B cell (primary cell): ENCODE measurements around the gene EIPR1. TPM values are rescaled to one million over a fixed set of nuclear protein-coding genes. Genes with fewer than 3 reads are reported as not detected.

ENCODE experiments used
- ATAC-seq: fragments of 200-7000 bp; cut with Tn5 transposase; one replicate; pipeline ENCODE4 v1.10.0; 2021; ENCODE audit warnings: low read depth, mild to moderate bottlenecking, moderate number of reproducible peaks, moderate library complexity
- CTCF ChIA-PET: fragments of 350-600 bp; sonication (Branson Sonifier 250); formaldehyde crosslinking; loops from one replicate; lab custom pipeline; 2021; ENCODE audit warnings: antibody characterized with exemption, inconsistent platforms; lab: Charles Lee
- POLR2A ChIA-PET: fragments of 350-600 bp; sonication (Branson Sonifier 250); formaldehyde crosslinking; loops from one replicate; lab custom pipeline; 2021; ENCODE audit warnings: antibody characterized with exemption; lab: Charles Lee
- DNase-seq: peaks from one replicate; pipeline ENCODE4 v3.0.0; 2013
- H2AFZ ChIP-seq: 2 replicates; pipeline ENCODE4 v1.6.1; 2012; ENCODE audit warnings: mild to moderate bottlenecking, low read depth, low read length; ENCODE audit not compliant: insufficient read depth, poor library complexity, severe bottlenecking
- H3K27ac ChIP-seq, 2 donors: 1 replicate in 1 of 2; 2 replicates in 1 of 2; pipeline ENCODE4 v1.5.1; 2012 to 2013; ENCODE audit warnings: low read length in 2 of 2, mild to moderate bottlenecking in 2 of 2, moderate library complexity in 1 of 2
- H3K27me3 ChIP-seq, 4 experiments: fragments of 200-600 bp in 1 of 4; sonication (generic) in 1 of 4; replicated peaks in 1 of 4; 1 replicate in 2 of 4; 2 replicates in 2 of 4; pipeline versions ENCODE4 v1.6.1 to v1.7.0; 2013 to 2016; ENCODE audit warnings: low read length in 3 of 4, mild to moderate bottlenecking in 2 of 4, mixed read lengths in 1 of 4, moderate library complexity in 1 of 4; ENCODE audit not compliant: insufficient read depth in 4 of 4, control insufficient read depth in 3 of 4; ENCODE audit errors: control extremely low read depth in 1 of 4
- H3K36me3 ChIP-seq, 2 experiments: replicated peaks in 1 of 2; 1 replicate in 1 of 2; 2 replicates in 1 of 2; pipeline versions ENCODE4 v1.6.1 to v1.7.1; 2013; ENCODE audit warnings: low read length in 1 of 2; ENCODE audit not compliant: insufficient read depth in 2 of 2, control insufficient read depth in 1 of 2; ENCODE audit errors: control extremely low read depth in 1 of 2, extremely low read depth in 1 of 2
- H3K4me1 ChIP-seq, 2 donors: fragments of 200-600 bp in 1 of 2; sonication (generic) in 1 of 2; 1 replicate in 1 of 2; 2 replicates in 1 of 2; pipeline versions ENCODE4 v1.5.1 to v1.6.1; 2013 to 2017; ENCODE audit warnings: low read length in 2 of 2; ENCODE audit not compliant: control insufficient read depth in 2 of 2, insufficient read depth in 2 of 2
- H3K4me2 ChIP-seq: replicated peaks from 2 replicates; pipeline ENCODE3; 2012; ENCODE audit warnings: mild to moderate bottlenecking, low read depth, low read length; ENCODE audit not compliant: poor library complexity, severe bottlenecking
- H3K4me3 ChIP-seq, 5 experiments: fragments of 200-600 bp in 1 of 5; sonication (generic) in 1 of 5; 1 replicate in 3 of 5; 2 replicates in 2 of 5; pipeline versions ENCODE4 v1.5.1 to v1.7.0; 2011 to 2016; ENCODE audit warnings: low read length in 4 of 5, mild to moderate bottlenecking in 4 of 5, low read depth in 2 of 5, control low read depth in 1 of 5, moderate library complexity in 1 of 5; ENCODE audit not compliant: insufficient read depth in 1 of 5; ENCODE audit errors: control extremely low read depth in 1 of 5, extremely low read depth in 1 of 5
- H3K79me2 ChIP-seq: fragments of 200-600 bp; sonication (generic); one replicate; pipeline ENCODE4 v1.6.0; 2016; ENCODE audit warnings: low read length; ENCODE audit not compliant: control insufficient read depth, insufficient read depth
- H3K9ac ChIP-seq: fragments of 200-600 bp; sonication (generic); 2 replicates; pipeline ENCODE4 v1.6.1; 2017; ENCODE audit warnings: mild to moderate bottlenecking, low read length, moderate library complexity
- H3K9me3 ChIP-seq, 3 donors: one replicate each; pipeline versions ENCODE4 v1.6.1 to v1.7.1; 2013; ENCODE audit warnings: low read length in 2 of 3; ENCODE audit not compliant: control insufficient read depth in 2 of 3, insufficient read depth in 1 of 3; ENCODE audit errors: control extremely low read depth in 1 of 3
- H4K20me1 ChIP-seq: 2 replicates; pipeline ENCODE4 v1.6.0; 2012; ENCODE audit warnings: mild to moderate bottlenecking, low read length; ENCODE audit not compliant: insufficient read depth, control insufficient read depth, poor library complexity, severe bottlenecking
- H3K27ac Mint-ChIP-seq: one replicate; pipeline ENCODE4 v1.8.0; 2021; ENCODE audit warnings: mixed read lengths
- H3K27me3 Mint-ChIP-seq: one replicate; pipeline ENCODE4 v1.8.0; 2021; ENCODE audit warnings: mixed read lengths
- H3K4me1 Mint-ChIP-seq: one replicate; pipeline ENCODE4 v1.8.0; 2021; ENCODE audit warnings: mixed read lengths
- H3K4me3 Mint-ChIP-seq: one replicate; pipeline ENCODE4 v1.8.0; 2021; ENCODE audit warnings: mixed read lengths
- H3K9me3 Mint-ChIP-seq: one replicate; pipeline ENCODE4 v1.8.0; 2022; ENCODE audit warnings: mixed read lengths; ENCODE audit not compliant: insufficient read depth
- EZH2 ChIP-seq: IDR thresholded peaks from 2 replicates; pipeline ENCODE4 v1.6.1; 2012; ENCODE audit warnings: borderline replicate concordance, low read depth, mild to moderate bottlenecking, moderate library complexity, low read length; ENCODE audit not compliant: insufficient read depth, poor library complexity, severe bottlenecking
- WGBS: methylation state at CpG from one replicate; pipeline ENCODE4 v1.1.5; 2013; ENCODE audit warnings: missing lambda C conversion rate; ENCODE audit not compliant: insufficient coverage; 5-methylcytosine and 5-hydroxymethylcytosine counted together
- intact Hi-C: fragments of 100-400 bp; cut with micrococcal nuclease; formaldehyde crosslinking; loops from one replicate; pipeline ENCODE4 v1.10.0; 2022
- polyA plus RNA-seq: library from polyadenylated mRNA; depleted of rRNA; stranded (reverse); fragments of >200 nt; gene quantifications from 2 replicates; pipeline ENCODE4 v1.2.3, GENCODE V29; 2012
- total RNA-seq, 2 donors: library from RNA; stranded (reverse); fragments of 120-200 nt in 1 of 2; gene quantifications; 1 replicate in 1 of 2; 2 replicates in 1 of 2; pipeline versions ENCODE4 v1.2.3 to v1.2.4, GENCODE V29; 2013 to 2022
- TF ChIP-seq, protein P1 (sequence below): fragments of 200-600 bp; IDR thresholded peaks from one replicate; pipeline ENCODE4 v1.8.0; 2022; ENCODE audit warnings: antibody characterized with exemption, mild to moderate bottlenecking

EIPR1 gene
- total and polyA plus RNA-seq, 2 donors (not counting 1 experiment from before 2014, with no cell fraction given), result 31.8 to 37.0 TPM

DNA sequence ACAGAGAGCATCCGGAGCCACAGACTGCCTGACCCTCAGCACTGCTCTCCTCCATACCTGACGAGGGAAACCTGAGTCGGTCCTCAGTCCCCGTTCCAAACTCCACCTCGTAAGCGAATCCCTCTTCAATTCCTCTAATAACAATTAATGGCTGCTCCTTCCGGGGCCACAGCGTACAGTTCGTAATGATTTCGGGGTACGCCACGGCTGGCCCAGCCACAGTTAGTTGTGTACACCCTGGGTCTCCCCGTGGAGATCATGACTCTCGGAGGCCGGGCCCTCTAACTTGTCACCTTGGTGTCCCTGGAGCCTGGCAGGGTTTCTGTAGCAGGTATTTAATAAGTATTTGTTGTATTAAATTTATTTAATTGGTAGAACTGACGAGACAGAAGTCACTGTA, 121.5 kb downstream of the EIPR1 start:
- H3K79me2 ChIP-seq, result no peaks in the 10 kb centered on the region
- POLR2A ChIA-PET, result no interaction called here
- no peak overlapping the region for H3K4me3 ChIP-seq
- Mint-ChIP-seq H3K4me3 (no peak overlapping the region), H3K27me3 (no peaks in the 10 kb centered on the region), H3K9me3 (no peaks in the 10 kb centered on the region), H3K4me1 (peaks cover 53% of the 10 kb centered on the region), H3K27ac (no peak overlapping the region)
- no peak overlapping the region for H2AFZ ChIP-seq
- peaks cover 0 to 8% of the 10 kb centered on the region in 2 experiments for H3K36me3 ChIP-seq
- WGBS, result 93% methylated on average over 6 of the region's 16 CpGs
- H3K27me3 ChIP-seq, result no peaks in the 10 kb centered on the region
- peaks cover 42 to 45% of the 10 kb centered on the region in 2 donors for H3K4me1 ChIP-seq
- no peaks in the 10 kb centered on the region for H3K9me3 ChIP-seq
- ATAC-seq (no peak), DNase-seq (no peak)
- intact Hi-C loops, result no loop called here
- H4K20me1 ChIP-seq, result no peaks in the 10 kb centered on the region
- CTCF ChIA-PET, result no interaction called here
- H3K4me2 ChIP-seq, result no peak overlapping the region
- H3K27ac ChIP-seq, result no peak overlapping the region
- TF ChIP-seq, protein P1, sequence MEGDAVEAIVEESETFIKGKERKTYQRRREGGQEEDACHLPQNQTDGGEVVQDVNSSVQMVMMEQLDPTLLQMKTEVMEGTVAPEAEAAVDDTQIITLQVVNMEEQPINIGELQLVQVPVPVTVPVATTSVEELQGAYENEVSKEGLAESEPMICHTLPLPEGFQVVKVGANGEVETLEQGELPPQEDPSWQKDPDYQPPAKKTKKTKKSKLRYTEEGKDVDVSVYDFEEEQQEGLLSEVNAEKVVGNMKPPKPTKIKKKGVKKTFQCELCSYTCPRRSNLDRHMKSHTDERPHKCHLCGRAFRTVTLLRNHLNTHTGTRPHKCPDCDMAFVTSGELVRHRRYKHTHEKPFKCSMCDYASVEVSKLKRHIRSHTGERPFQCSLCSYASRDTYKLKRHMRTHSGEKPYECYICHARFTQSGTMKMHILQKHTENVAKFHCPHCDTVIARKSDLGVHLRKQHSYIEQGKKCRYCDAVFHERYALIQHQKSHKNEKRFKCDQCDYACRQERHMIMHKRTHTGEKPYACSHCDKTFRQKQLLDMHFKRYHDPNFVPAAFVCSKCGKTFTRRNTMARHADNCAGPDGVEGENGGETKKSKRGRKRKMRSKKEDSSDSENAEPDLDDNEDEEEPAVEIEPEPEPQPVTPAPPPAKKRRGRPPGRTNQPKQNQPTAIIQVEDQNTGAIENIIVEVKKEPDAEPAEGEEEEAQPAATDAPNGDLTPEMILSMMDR, result no peak
- TF ChIP-seq EZH2, result no peak
- no peak overlapping the region for H3K9ac ChIP-seq

DNA sequence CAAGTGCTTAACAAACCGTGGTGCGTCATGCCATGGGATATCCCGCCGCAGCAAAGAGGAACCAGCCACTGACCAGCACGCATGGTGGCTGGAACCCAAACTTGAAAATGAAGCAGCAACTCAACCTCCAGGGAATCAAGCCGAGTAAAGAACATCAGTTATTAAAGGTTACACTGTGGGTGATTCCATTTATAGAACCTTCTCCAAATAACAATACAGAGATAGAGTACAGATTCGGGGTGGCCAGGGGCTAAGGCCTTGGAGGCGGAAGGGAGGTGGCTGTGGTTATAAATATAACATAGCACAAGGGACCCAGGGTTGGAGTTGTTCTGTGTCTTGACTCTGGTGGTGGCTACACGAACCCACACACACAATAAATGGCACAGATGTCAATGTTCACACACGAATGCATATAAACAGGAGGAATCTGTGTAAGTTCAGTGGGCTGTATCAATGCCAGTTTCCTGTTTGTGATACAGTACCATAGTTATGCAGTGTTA, 123.1 kb downstream of the EIPR1 start:
- peaks cover under 1 to 8% of the 10 kb centered on the region in 2 experiments for H3K36me3 ChIP-seq
- TF ChIP-seq EZH2, result no peak
- TF ChIP-seq, protein P1, result no peak
- Mint-ChIP-seq H3K4me1 (peaks cover 53% of the 10 kb centered on the region), H3K4me3 (peak overlapping the region; percentile 70), H3K27me3 (no peaks in the 10 kb centered on the region), H3K27ac (peak overlapping the region; percentile 87), H3K9me3 (no peaks in the 10 kb centered on the region)
- H4K20me1 ChIP-seq, result no peaks in the 10 kb centered on the region
- H3K27me3 ChIP-seq, result no peaks in the 10 kb centered on the region
- H3K27ac ChIP-seq, result peak overlapping the region; percentile 15 to 70
- peaks cover 42 to 45% of the 10 kb centered on the region in 2 donors for H3K4me1 ChIP-seq
- DNase-seq (no peak), ATAC-seq (peak; percentile 73)
- peaks cover 5% of the 10 kb centered on the region for H3K79me2 ChIP-seq
- no peak overlapping the region for H2AFZ ChIP-seq
- POLR2A ChIA-PET, result interaction anchor here (1.3 kb wide), 1 partner anchor 11 kb away, joined by 6 read pairs; no protein-coding TSS in a partner anchor
- H3K4me3 ChIP-seq, result peak overlapping the region in 1 of 5 experiments; percentile 10
- 9% methylated on average over 5 of the region's 10 CpGs for WGBS
- intact Hi-C loops, result loop anchor here (2.0 kb wide), 1 partner anchor 48 kb away; no protein-coding TSS in a partner anchor
- peaks cover 1 to 11% (median 5%) of the 10 kb centered on the region in 3 donors for H3K9me3 ChIP-seq
- peak overlapping the region; percentile 62 for H3K4me2 ChIP-seq
- CTCF ChIA-PET, result no interaction called here
- peak overlapping the region; percentile 11 for H3K9ac ChIP-seq
